ENCODE data around the gene PPFIBP1. TPM values are rescaled to one million over a fixed set of nuclear protein-coding genes. Genes with fewer than 3 reads are reported as not detected.
A peak's percentile ranks its signal among the peaks of the same experiment; 100 is the strongest.
"Not testable (repeated sequence)": the region's sequence is repeated elsewhere in the genome, so short reads cannot be mapped to it uniquely, and the experiment has no call there.

Gene PPFIBP1
- total RNA-seq, 1 donor from 2014 or later: 102 TPM

GRCh38 chr12:27627853-27628469, 104.0 kb downstream of the PPFIBP1 start:
- not testable (repeated sequence) for DNase-seq

GRCh38 chr12:27630219-27630618, 106.2 kb downstream of the PPFIBP1 start:
- not testable (repeated sequence) for DNase-seq

- no peak for DNase-seq
Observed at GRCh38 chr12:27631365-27631764, 107.4 kb downstream of the PPFIBP1 start.

GRCh38 chr12:27631813-27632491, 107.9 kb downstream of the PPFIBP1 start:
- no peak for DNase-seq

- peak; percentile 66 for DNase-seq
Observed at GRCh38 chr12:27635349-27635972, 111.5 kb downstream of the PPFIBP1 start.

- not testable (repeated sequence) for DNase-seq
Observed at GRCh38 chr12:27636569-27636968, 112.6 kb downstream of the PPFIBP1 start.

- DNase-seq: no peak
Observed at GRCh38 chr12:27637524-27637923, 113.5 kb downstream of the PPFIBP1 start.

- DNase-seq: no peak
Observed at GRCh38 chr12:27639265-27639664, 115.3 kb downstream of the PPFIBP1 start.

GRCh38 chr12:27640566-27641200, 116.7 kb downstream of the PPFIBP1 start:
- not testable (repeated sequence) for DNase-seq

- DNase-seq: not testable (repeated sequence)
Observed at GRCh38 chr12:27642361-27642760, 118.4 kb downstream of the PPFIBP1 start.

GRCh38 chr12:27642892-27643291, 118.9 kb downstream of the PPFIBP1 start:
- not testable (repeated sequence) for DNase-seq

GRCh38 chr12:27644158-27644845, 120.3 kb downstream of the PPFIBP1 start:
- peak; percentile 71 for DNase-seq

- DNase-seq: peak; percentile 27
Observed at GRCh38 chr12:27645671-27646070, 121.7 kb downstream of the PPFIBP1 start.

- DNase-seq: no peak
Observed at GRCh38 chr12:27646149-27646548, 122.1 kb downstream of the PPFIBP1 start.

- no peak for DNase-seq
Observed at GRCh38 chr12:27650011-27650410, 126.0 kb downstream of the PPFIBP1 start.

- no peak for DNase-seq
Observed at GRCh38 chr12:27651201-27651600, 127.2 kb downstream of the PPFIBP1 start.

- peak; percentile 93 for DNase-seq
Observed at GRCh38 chr12:27652174-27652763, 128.3 kb downstream of the PPFIBP1 start.

- no peak for DNase-seq
Observed at GRCh38 chr12:27653661-27654060, 129.7 kb downstream of the PPFIBP1 start.

- not testable (repeated sequence) for DNase-seq
Observed at GRCh38 chr12:27655476-27655875, 131.5 kb downstream of the PPFIBP1 start.

- no peak for DNase-seq
Observed at GRCh38 chr12:27657296-27657695, 133.3 kb downstream of the PPFIBP1 start.

- DNase-seq: no peak
Observed at GRCh38 chr12:27665704-27666103, 141.7 kb downstream of the PPFIBP1 start.

GRCh38 chr12:27666510-27666909, 142.5 kb downstream of the PPFIBP1 start:
- no peak for DNase-seq

All from tongue (tissue), 2 donors.